B cell (primary cell): Measurements from ENCODE around the gene UBE2O.

Source experiments
- CTCF ChIP-seq: fragments of 200-600 bp; IDR thresholded peaks from one replicate; pipeline ENCODE4 v1.8.0; 2022; ENCODE audit warnings: antibody characterized with exemption, mild to moderate bottlenecking
- EZH2 ChIP-seq: IDR thresholded peaks from 2 replicates; pipeline ENCODE4 v1.6.1; 2012; ENCODE audit warnings: borderline replicate concordance, low read depth, mild to moderate bottlenecking, moderate library complexity, low read length; ENCODE audit not compliant: insufficient read depth, poor library complexity, severe bottlenecking

- no peak for TF ChIP-seq EZH2
- TF ChIP-seq CTCF, result no peak
These were observed 38.5 kb upstream of the UBE2O start for GRCh38 chr17:76491271-76492122.
